Heart right ventricle (tissue), 16 donors: ENCODE measurements around the gene CDK9. TPM values are rescaled to one million over a fixed set of nuclear protein-coding genes. Genes with fewer than 3 reads are reported as not detected.

Experiments
- ATAC-seq, 8 donors: fragments of 200-7000 bp; cut with Tn5 transposase; one replicate each; pipeline ENCODE4 v1.9.1; 2020; ENCODE audit warnings: mild to moderate bottlenecking in 8 of 8, moderate library complexity in 8 of 8, moderate number of reproducible peaks in 1 of 8
- DNase-seq, 2 donors: peaks; one replicate each; pipeline ENCODE4 v3.0.0-alpha.2; 2020
- H3K27ac ChIP-seq, 10 donors: fragments of 200-600 bp; sonication (generic) in 2 of 10; one replicate each; pipeline versions ENCODE4 v1.5.0 to v1.8.0; 2020 to 2022; ENCODE audit warnings: mild to moderate bottlenecking in 3 of 10
- H3K27me3 ChIP-seq, 7 donors: fragments of 200-600 bp; one replicate each; pipeline ENCODE4 v1.8.0; 2021 to 2022; ENCODE audit warnings: mild to moderate bottlenecking in 2 of 7
- H3K36me3 ChIP-seq, 9 donors: fragments of 200-600 bp; sonication (generic) in 1 of 9; one replicate each; pipeline versions ENCODE4 v1.5.0 to v1.8.0; 2020 to 2022; ENCODE audit warnings: mild to moderate bottlenecking in 2 of 9
- H3K4me1 ChIP-seq, 9 donors: fragments of 200-600 bp; sonication (generic) in 1 of 9; one replicate each; pipeline versions ENCODE4 v1.5.0 to v1.8.0; 2020 to 2022; ENCODE audit warnings: mild to moderate bottlenecking in 4 of 9
- H3K4me3 ChIP-seq, 10 donors: fragments of 200-600 bp; sonication (generic) in 2 of 10; one replicate each; pipeline versions ENCODE4 v1.5.0 to v1.8.0; 2020 to 2022; ENCODE audit warnings: mild to moderate bottlenecking in 7 of 10, moderate library complexity in 2 of 10
- H3K9me3 ChIP-seq, 11 donors: fragments of 200-600 bp in 10 of 11; sonication (generic) in 2 of 11; one replicate each; pipeline versions ENCODE4 v1.5.0 to v1.8.0; 2013 to 2022; ENCODE audit warnings: mild to moderate bottlenecking in 2 of 11, control low read depth in 1 of 11, moderate library complexity in 1 of 11
- CTCF ChIP-seq, 9 donors: fragments of 200-600 bp; sonication (generic) in 2 of 9; IDR thresholded peaks; one replicate each; pipeline versions ENCODE4 v1.5.0 to v1.8.0; 2021 to 2022; ENCODE audit warnings: antibody characterized with exemption in 9 of 9, mild to moderate bottlenecking in 5 of 9, moderate library complexity in 1 of 9
- WGBS, 2 donors: extraction: QIAGEN DNeasy Blood & Tissue Kit; methylation state at CpG; one replicate each; pipeline ENCODE4 v1.1.7; 2013; ENCODE audit warnings: inconsistent platforms in 1 of 2; 5-methylcytosine and 5-hydroxymethylcytosine counted together
- intact Hi-C, 10 donors: fragments of 100-400 bp; cut with DNase I; formaldehyde crosslinking; loops; one replicate each; pipeline versions ENCODE4 v1.11.1 to v1.14.2; 2022
- polyA plus RNA-seq, 2 donors: library from polyadenylated mRNA; stranded (reverse); fragments of 200-250 nt; gene quantifications; one replicate each; pipeline ENCODE4 v1.2.3, GENCODE V29; 2013
- total RNA-seq, 10 donors: library from RNA; stranded (reverse); fragmentation: NEBNext Ultra II Directional in 3 of 10; extraction: Animal tissue kit (Norgen Biotek cat#: 25700) in 3 of 10; gene quantifications; one replicate each; pipeline versions ENCODE4 v1.2.1 to v1.2.4, GENCODE V29; 2021 to 2023
- donor health status: Arrhythmogenic right ventricular cardiomyopathy.
- donor health status: ischemic (EF 13 %, LVEDD 7.1; RV severe dilation, severe dysfunction).
- donor health status: healthy with polysubstance abuse.
- donor health status: DM: no; HTN: yes; CAD: no.
- donor health status: DM: no; HTN: no; CAD: no.
- donor health status: ischemic (EF 25% LVEDD 6.9; RV normal size, moderate dysfunction).
- donor health status: ischemic (EF 25% LVEDD 5.7; RV mildly dilated, moderate dysfunction).
- donor health status: healthy.
- donor health status: DM: yes; HTN: yes; CAD: no.
- donor health status: Ischemic cardiomyopathy.
- donor health status: ischemic (EF 35%, LVEDD 5.7; RV mildly dilated, moderate dysfunction).
- donor health status: nonischemic (EF 11% LVEDD 7.7; RV severe dilation, severe dysfunction).
- donor health status: DM: yes; HTN: yes; CAD: no.
- donor health status: PGD.
- donor health status: ischemic (EF 29% LVEDD 5.4; RV normal size, mild dysfunction).
- donor health status: nonischemic (EF 23%, LVEDD 6.1; RV moderate dilation, normal function).

The CDK9 gene
- total and polyA plus RNA-seq, 12 donors: 30.9 to 59.0 (median 44.1) TPM

- TF ChIP-seq CTCF (IDR thresholded peaks at IDR 0.05): no peak
- WGBS, 2 donors: 88 to 89% methylated on average over 11 of the region's 11 CpGs
- DNase-seq: no peak
- Histone ChIP-seq H3K27me3 (no peaks in the 10 kb centered on the region), H3K27ac (peak overlapping the region in 5 of 10 donors; percentile 9 to 57 (median 31)), H3K4me1 (peaks cover 0 to 49% (median 3%) of the 10 kb centered on the region in 9 donors), H3K4me3 (no peak overlapping the region), H3K36me3 (peaks cover 0 to 100% (median 77%) of the 10 kb centered on the region in 9 donors), H3K9me3 (no peaks in the 10 kb centered on the region)
- peak in 1 of 8 donors; percentile 5 for ATAC-seq
- intact Hi-C loops: loop anchor here in 1 of 10 donors (5.0 kb wide), 1 partner anchor 57 kb away; no protein-coding TSS in a partner anchor
Measured at GRCh38 chr9:127814619-127815511, 29.0 kb downstream of the CDK9 start.

- TF ChIP-seq CTCF (IDR thresholded peaks at IDR 0.05): no peak
- intact Hi-C loops: no loop called here
- Histone ChIP-seq H3K4me3 (no peak overlapping the region), H3K9me3 (no peaks in the 10 kb centered on the region), H3K27ac (peak overlapping the region in 3 of 10 donors; percentile 9 to 72 (median 31)), H3K36me3 (peaks cover 0 to 100% (median 77%) of the 10 kb centered on the region in 9 donors), H3K4me1 (peaks cover 0 to 49% (median 3%) of the 10 kb centered on the region in 9 donors), H3K27me3 (no peaks in the 10 kb centered on the region)
- ATAC-seq (peak in 7 of 8 donors; percentile 0 to 7 (median 1)), DNase-seq (no peak)
- WGBS, 2 donors: 86 to 87% methylated on average over 33 of the region's 33 CpGs
Measured at GRCh38 chr9:127815512-127816361, 29.9 kb downstream of the CDK9 start.

GRCh38 chr9:127816362-127816725 is 30.5 kb downstream of the CDK9 start:
- H3K27me3 ChIP-seq: no peaks in the 10 kb centered on the region
- ATAC-seq: peak in 1 of 8 donors; percentile 0
- DNase-seq: no peak
- intact Hi-C loops: no loop called here
- no peak overlapping the region for H3K4me3 ChIP-seq
- WGBS, 2 donors: 58 to 64% methylated on average over 3 of the region's 3 CpGs
- peaks cover 0 to 53% (median 3%) of the 10 kb centered on the region in 9 donors for H3K4me1 ChIP-seq
- no peaks in the 10 kb centered on the region for H3K9me3 ChIP-seq
- H3K27ac ChIP-seq: peak overlapping the region in 3 of 10 donors; percentile 22 to 72 (median 31)
- TF ChIP-seq CTCF (IDR thresholded peaks at IDR 0.05): no peak
- peaks cover 0 to 100% (median 83%) of the 10 kb centered on the region in 9 donors for H3K36me3 ChIP-seq

DNA sequence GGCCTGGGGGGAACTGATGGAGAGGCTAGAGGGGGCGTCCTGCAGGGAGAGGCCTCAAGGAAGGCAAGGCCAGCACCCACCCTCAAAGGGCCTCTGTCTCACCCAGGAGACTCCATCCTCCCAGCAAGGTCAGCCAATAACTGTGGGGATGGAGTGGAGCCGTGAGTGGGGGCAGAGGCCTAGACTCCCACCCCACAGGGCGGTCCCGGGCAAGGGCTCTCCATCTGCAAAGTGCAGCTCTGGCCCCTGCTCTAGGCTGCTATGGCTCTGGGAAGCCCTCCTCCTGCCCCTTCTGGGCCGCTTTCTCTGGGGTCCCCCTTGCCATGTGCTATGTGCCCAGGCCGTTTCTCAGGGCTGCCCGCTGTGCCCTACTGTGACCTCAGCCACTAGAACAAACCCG is 30.9 kb downstream of the CDK9 start:
- Histone ChIP-seq H3K9me3 (no peaks in the 10 kb centered on the region), H3K4me3 (no peak overlapping the region), H3K36me3 (peaks cover 0 to 100% (median 84%) of the 10 kb centered on the region in 9 donors), H3K4me1 (peaks cover 0 to 53% (median 3%) of the 10 kb centered on the region in 9 donors), H3K27ac (peak overlapping the region in 5 of 10 donors; percentile 22 to 72 (median 26)), H3K27me3 (no peaks in the 10 kb centered on the region)
- intact Hi-C loops: no loop called here
- TF ChIP-seq CTCF (IDR thresholded peaks at IDR 0.05): no peak
- ATAC-seq (peak in 2 of 8 donors; percentile 1 to 6), DNase-seq (no peak)
- WGBS, 2 donors: 84 to 88% methylated on average over 8 of the region's 8 CpGs
